HepG2 (cell line): ENCODE measurements around the gene SPECC1L.

Experiments
- CTCF ChIP-seq: sonication (generic); formaldehyde crosslinking; IDR thresholded peaks from 2 replicates; pipeline ENCODE4 v1.5.0; 2020; ENCODE audit warnings: mild to moderate bottlenecking, missing genetic modification reagents, moderate library complexity
- EED ChIP-seq: sonication (generic); formaldehyde crosslinking; IDR thresholded peaks from 2 replicates; pipeline ENCODE4 v1.5.0; 2020; ENCODE audit warnings: mild to moderate bottlenecking, missing genetic modification reagents
- FOXK1 ChIP-seq: sonication (generic); formaldehyde crosslinking; IDR thresholded peaks from 2 replicates; pipeline ENCODE4 v1.4.0; 2020; ENCODE audit warnings: low read depth, missing genetic modification reagents, borderline replicate concordance
- HNRNPH1 ChIP-seq: fragments of 200-400 bp; formaldehyde crosslinking; optimal IDR thresholded peaks from 2 replicates; pipeline ENCODE3; 2017; ENCODE audit warnings: mild to moderate bottlenecking, low read depth, low read length
- IRF9 ChIP-seq: sonication (generic); formaldehyde crosslinking; IDR thresholded peaks from 2 replicates; pipeline ENCODE4 v1.8.0; 2022; ENCODE audit warnings: missing genetic modification reagents, mild to moderate bottlenecking, borderline replicate concordance
- REST ChIP-seq, 2 experiments: IDR thresholded peaks; 2 replicates each; pipeline ENCODE4 v1.6.1; 2011 to 2012; ENCODE audit warnings: low read length in 2 of 2, borderline replicate concordance in 1 of 2, low read depth in 1 of 2, mild to moderate bottlenecking in 1 of 2, moderate library complexity in 1 of 2
- YY1 ChIP-seq: IDR thresholded peaks from 2 replicates; pipeline ENCODE4 v1.6.1; 2011; ENCODE audit warnings: low read length, low read depth, moderate library complexity, mild to moderate bottlenecking; ENCODE audit not compliant: insufficient read depth, insufficient replicate concordance
- ZBTB7A ChIP-seq: sonication (generic); formaldehyde crosslinking; IDR thresholded peaks from 2 replicates; pipeline ENCODE4 v1.8.0; 2022; ENCODE audit warnings: mild to moderate bottlenecking, missing genetic modification reagents
- ZFP36 ChIP-seq: fragments of 150-350 bp; IDR thresholded peaks from 2 replicates; pipeline ENCODE4 v1.6.1; 2018; ENCODE audit warnings: borderline replicate concordance, low read length, low read depth; ENCODE audit not compliant: partially characterized antibody
- ZNF12 ChIP-seq: sonication (generic); formaldehyde crosslinking; IDR thresholded peaks from 2 replicates; pipeline ENCODE4 v1.5.0; 2020; ENCODE audit warnings: missing genetic modification reagents
- ZNF615 ChIP-seq: sonication (generic); formaldehyde crosslinking; IDR thresholded peaks from 2 replicates; pipeline ENCODE4 v1.5.0; 2020; ENCODE audit warnings: mild to moderate bottlenecking, missing genetic modification reagents, borderline replicate concordance
- ZNF740 ChIP-seq: sonication (generic); formaldehyde crosslinking; IDR thresholded peaks from 2 replicates; pipeline ENCODE4 v1.4.0; 2020; ENCODE audit warnings: missing genetic modification reagents

- no peak for TF ChIP-seq ZFP36
- TF ChIP-seq FOXK1 (CRISPR knock-in tag) = no peak
- TF ChIP-seq YY1 = no peak
- TF ChIP-seq EED (CRISPR knock-in tag) = no peak
- no peak for TF ChIP-seq ZBTB7A (CRISPR knock-in tag)
- TF ChIP-seq ZNF615 = no peak
- TF ChIP-seq ZNF12 (CRISPR knock-in tag) = no peak
- no peak for TF ChIP-seq HNRNPH1
- no peak for TF ChIP-seq CTCF (CRISPR knock-in tag)
- TF ChIP-seq ZNF740 (CRISPR knock-in tag) = no peak
- TF ChIP-seq REST (IDR thresholded peaks at IDR 0.05; ENCODE audit: borderline replicate concordance in 1 of 2, low read depth in 1 of 2, low read length in 2 of 2) = no peak
- no peak for TF ChIP-seq IRF9 (CRISPR knock-in tag)
Observed at GRCh38 chr22:24413271-24413670, 142.6 kb downstream of the SPECC1L start.
